ENCODE measurements around the gene GABRA5.

Gene GABRA5

DNA sequence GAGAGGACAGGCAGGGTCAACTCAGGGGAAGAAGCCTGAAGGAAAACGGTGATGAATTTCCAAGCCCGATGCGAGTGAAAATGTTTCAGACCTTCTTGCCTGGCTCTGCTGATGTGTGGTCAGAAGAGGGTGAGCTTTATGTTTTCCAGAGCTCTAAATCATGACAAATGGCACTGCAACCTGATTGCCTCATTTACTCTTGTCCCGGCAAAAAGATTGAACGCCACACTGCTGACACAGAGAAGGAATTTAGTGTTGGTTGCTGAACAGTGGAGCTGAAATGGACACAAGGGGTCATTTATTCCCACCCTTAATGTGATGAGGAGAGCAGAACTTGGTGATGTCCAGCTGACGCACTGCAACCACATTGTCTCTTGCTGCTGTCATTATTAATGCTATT, 68.0 kb downstream of the GABRA5 start:
- no peak for FAIRE-seq

DNA sequence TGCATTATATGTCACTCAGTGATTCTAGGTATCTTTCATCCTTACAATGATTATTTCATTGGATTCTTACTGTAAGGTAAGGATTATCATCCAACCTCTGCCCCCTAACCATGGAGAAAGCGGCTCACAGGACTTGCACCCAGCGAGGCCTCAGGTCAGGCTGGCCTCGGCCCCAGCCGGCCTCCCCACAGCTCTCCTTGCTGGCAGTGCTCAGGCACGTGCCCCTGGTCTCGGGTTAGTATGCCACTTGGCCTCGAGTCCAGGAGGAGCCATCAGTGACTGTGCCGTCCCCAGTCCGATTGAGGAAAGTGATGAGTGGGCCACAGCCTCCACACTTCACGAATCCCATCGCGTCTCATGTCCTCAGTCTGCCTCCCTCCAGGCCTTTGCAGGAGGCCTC, 68.5 kb downstream of the GABRA5 start:
- FAIRE-seq = no peak

DNA sequence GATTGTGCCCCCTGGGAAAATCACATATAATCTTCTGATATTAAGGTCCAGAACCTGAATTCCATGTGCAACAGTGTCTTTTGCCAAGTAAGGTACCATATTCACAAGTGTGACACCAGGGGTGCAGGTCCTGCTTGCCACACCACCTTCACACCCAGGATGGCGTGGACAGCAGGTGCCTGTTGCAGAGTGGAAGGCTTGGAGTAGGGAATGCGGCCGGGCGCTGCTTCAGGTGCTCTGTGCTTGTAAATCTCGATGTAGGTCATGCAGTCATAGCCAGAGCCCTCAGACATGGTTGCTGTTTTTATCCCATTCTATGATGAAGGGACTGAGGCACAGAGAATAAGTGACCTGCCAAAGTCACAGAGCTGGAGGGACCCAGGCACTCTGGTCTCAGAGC, 69.6 kb downstream of the GABRA5 start:
- FAIRE-seq = no peak

DNA sequence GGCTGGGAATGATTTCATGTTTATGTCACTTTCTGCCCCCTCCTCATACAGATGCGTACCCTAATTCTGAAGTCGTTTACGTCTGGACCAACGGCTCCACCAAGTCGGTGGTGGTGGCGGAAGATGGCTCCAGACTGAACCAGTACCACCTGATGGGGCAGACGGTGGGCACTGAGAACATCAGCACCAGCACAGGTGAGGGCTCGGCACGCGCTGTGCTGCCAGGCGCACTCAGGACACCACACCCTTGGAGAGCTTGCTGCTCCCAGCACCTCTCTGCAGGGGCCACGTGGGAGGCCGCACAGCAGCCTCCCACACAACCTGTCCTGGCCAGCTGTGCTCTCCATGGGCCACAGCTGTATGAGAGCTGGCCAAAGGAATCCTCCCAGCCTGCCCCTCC, 70.3 kb downstream of the GABRA5 start:
- no peak for FAIRE-seq

DNA sequence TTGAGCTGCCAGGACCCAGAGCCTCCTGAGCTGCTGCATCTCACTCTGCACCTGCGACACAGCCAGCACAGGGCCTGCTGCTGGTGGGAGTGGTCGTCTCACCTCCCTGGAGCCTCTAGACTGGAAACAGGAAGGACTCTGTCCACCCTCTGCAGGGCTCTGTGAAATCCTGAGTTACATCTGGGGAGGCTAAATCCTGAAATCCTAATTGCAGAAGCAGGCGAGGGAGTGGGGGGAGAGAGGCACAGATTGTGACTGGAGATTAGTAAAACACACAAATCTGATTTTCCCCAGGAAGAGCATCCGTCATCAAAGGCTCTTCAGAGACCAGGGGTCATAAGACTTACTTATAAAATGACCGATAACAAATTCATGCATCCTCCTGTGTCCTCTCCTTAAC, 72.5 kb downstream of the GABRA5 start:
- FAIRE-seq = no peak

DNA sequence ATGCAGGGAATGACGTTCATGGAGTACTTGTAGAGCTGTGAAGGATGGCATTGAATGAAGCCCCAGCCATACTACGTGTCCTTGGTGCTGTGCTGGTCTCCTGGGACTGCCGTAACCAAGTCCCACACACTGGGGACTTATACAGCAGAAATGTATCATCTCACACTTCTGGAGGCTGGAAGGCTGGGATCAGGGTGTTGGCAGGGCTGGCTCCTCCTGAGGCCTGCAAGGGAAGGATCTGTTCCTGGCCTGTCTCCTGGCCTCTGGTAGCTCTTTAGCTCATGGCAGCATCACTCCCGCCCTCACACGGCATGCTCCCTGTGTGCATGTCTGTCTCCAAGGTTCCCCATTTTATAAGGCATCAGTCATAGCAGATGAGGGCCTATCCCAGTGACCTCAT, 74.6 kb downstream of the GABRA5 start:
- FAIRE-seq = no peak

DNA sequence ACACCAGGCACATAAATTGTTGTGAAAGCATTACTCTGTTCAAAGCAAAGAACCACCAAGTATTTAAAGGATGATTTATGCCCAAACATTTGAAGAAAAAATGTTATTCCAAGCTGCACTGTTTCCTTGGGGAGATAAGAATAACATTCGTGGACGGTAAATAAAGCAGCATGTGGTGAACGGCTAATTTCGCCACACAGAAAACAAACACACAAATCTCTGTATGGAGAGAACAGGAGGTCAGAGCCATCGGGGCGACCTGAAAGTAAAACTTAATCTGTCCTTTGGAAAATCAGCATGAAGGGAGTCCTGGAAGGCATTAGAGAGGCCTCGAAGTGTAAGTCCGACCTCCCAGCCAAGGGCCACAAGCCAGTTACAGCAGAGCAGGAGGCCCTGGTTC, 77.0 kb downstream of the GABRA5 start:
- FAIRE-seq = no peak

DNA sequence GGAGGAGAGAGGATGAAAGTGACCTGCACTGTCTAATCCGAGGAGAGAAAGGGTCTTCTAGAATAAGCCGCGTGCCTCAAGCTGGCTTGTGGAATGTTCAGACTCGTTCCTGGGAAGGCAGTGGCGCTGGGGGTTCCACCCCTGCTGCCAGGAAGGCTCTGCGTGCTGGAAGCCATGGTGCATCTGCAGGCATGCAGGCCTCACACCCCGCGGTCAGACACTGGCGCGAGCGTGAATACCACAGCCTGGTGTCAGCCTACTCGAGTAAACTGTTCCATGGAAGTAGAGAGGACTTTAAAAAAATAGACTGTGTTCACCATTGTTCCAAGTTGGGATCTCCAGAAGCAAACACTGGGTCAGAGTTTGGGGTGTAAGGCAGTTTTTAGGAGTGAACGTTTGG, 78.2 kb downstream of the GABRA5 start:
- FAIRE-seq = no peak

DNA sequence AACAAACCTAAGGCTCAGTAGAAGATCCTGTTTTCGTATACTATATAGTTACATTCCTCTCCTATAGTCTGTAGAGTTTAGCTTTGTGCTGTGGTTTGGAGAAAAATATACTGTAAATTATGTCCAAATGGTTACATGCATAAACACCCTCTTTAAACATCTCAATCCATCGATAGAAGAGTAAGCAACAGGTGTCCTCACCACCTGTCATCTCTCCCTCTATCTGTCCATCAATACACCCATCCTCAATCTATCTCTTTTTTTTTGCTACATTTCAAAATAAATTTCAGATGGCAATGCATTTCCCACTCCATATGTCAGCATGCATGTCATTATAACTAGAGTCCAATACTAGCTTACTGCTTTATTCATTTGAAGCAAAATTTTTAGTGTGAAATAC, 83.1 kb downstream of the GABRA5 start:
- FAIRE-seq = no peak

DNA sequence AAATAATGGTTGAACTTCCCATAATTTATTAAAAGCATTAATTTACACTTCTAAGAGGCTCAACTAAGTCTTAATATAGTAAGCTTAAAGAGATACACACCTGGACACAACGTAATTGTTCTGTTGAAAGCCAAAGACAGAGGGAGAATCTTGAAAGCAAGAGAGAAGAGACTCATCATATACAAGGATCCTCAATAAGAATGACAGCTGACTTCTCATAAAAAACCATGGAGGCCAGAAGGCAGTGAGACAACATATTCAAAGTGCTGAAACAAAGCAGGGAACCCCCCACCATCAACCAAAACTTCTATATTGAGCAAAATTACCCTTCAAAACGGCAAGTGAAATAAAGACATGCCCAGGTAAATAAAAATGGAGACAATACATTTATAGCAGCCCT, 87.5 kb downstream of the GABRA5 start:
- FAIRE-seq = no peak

DNA sequence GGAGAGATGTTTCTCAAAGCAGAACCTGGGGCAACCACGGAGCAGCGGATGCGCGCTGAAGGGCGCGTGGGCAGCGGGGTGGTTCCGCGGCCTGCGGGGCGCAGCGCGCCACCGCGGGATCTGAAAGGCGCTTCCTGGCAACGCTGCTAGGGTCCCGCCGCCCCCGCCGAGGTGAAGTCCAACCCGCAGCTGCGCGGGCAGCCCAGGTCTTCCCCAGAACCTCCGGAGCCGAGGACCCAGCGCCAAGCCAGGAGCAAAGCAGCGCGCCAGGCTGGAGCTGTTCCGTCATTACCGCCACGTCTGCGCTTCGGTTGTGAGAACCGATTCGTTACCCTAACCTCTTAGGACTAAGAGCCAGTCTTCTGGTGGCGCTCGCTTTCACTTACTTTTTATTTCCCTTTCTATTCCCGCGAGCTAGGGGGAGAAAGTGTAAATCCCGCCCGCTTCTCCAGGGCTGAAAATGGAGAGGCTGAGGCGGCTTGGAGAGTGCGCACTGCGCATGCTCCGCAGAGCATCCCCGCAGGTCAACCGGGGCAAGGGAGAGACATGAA, 100.9 kb downstream of the GABRA5 start:
- no peak for FAIRE-seq

DNA sequence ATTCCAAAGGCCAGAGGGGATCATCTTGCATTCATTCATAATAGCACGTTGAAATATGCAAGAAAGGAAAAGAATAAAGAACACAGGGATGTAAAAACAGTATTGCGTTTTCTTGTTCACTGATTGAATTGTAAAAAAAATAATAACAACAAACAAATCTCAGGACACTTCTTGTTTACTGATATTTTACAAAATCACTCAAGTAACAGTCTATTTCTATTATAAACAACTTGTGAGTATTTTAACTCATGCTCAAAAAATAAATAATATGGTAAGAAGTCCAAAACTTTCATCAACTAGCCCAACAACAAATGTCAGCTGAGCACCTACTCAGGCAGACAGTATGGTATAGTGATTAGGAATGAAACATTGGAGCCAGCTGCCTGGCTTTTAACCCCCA, 101.9 kb downstream of the GABRA5 start:
- FAIRE-seq = no peak

DNA sequence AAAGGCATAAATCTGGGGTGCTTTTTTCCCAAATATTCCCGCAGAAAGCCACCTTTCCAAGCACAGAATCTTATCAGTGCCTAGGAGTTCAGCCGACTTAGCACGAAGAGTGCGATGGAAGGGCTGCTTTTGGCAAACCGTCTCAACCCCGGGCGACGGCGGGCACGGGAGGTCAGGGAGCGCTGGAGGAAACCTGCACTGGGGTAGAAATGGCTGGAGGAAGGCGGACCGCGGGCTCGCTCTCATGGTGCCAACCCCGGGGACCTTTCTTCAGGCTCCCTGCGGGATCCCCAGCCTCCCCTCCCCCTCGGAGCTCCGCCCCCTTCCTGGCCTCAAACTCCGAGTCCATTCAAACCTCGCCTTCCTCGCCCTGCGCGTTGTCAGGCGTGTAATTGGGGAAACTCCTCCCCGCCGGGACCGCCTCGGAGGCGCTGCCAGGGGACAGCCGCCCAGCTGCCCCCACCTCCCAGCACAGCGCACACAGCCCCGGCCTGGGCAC, 103.9 kb downstream of the GABRA5 start, which contains the start of gene GABRG3:
Gene GABRG3 (plus strand): TSS at position 470 of the 499 bp plus-strand sequence.
- FAIRE-seq = no peak

DNA sequence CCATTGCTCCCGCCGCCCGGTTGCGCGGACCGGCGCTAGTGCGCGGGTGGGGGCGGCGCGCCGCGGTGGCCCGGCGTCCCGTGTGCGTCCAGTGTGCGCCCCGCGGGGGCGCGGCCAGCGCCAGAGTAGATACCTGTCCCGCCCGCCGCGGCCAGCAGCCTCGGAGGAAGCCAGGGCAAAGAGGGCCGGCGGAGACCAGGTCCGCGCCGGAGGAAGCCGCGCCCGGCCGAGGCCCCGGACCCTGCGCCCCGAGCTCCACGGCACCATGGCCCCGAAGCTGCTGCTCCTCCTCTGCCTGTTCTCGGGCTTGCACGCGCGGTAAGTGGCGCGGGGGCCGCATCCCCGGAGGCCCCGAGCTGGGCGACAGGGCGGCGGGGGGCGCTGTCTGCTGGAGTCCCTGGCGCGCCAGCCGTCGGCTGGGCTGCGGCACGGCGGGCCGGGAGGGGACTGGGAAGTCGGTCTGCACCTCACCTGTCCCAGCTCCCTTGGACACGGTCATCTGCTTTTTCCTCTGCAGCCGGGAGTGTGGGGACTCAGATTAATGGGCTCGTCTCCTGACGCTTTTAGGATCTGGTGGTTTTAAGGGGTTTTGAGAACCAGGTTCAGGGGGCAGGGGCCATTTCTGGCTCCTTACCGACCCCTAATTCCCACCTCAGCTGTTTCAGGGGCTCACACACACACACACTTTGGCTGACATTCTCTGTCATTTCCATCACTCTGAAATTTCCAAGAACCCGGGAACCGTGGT, 104.6 kb downstream of the GABRA5 start:
- FAIRE-seq = no peak

DNA sequence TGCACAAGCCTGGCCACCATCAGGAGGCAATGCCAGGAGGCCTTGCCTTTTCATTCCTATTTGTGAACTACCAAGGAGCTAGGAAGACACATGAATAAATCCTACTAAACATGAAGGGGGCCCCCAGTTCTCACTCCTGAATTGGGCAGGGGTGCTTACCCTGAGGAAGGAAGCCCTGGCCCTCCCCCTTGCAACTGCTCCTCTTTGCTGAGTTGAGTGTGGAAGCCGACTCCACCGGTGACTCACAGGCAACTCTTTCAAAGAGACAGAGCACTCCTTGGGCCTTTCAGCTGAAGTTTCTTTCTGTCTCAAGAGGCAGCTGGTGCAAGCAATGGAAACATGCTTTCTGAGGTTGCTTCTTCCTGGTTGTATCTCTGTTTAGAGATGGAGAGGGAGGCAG, 105.8 kb downstream of the GABRA5 start:
- FAIRE-seq = no peak

DNA sequence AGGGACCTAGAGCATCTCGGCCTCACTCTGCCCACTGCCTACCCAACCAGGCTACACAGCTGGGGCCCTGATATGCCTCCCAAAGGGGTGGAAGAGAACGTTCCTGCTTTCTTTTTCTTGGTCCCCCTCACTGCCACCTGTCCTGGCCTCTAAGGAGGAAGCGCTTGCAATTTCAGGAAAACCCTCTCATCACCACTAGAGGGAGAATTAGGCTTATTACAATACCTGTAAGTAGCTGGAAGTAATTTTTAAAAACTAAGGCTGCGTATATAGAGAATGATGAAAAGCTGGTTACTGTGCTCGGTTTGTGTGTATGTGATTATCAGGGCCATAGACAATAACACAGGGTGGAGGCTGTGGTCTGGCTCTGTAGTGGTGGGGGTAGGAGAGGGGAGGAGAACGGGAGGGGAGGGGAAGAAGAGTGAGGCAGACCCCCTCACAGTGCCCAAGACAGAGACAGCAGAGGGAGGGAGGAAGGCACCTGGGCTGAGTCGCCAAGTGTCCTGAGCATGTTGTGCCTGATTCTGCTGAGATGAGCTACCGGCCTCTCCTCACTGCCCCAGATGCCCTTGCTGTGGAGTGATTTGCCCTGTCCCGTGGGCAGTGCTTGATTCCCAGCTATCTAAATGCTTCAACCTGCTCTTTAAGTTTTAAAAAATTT, 107.4 kb downstream of the GABRA5 start:
- no peak for FAIRE-seq

DNA sequence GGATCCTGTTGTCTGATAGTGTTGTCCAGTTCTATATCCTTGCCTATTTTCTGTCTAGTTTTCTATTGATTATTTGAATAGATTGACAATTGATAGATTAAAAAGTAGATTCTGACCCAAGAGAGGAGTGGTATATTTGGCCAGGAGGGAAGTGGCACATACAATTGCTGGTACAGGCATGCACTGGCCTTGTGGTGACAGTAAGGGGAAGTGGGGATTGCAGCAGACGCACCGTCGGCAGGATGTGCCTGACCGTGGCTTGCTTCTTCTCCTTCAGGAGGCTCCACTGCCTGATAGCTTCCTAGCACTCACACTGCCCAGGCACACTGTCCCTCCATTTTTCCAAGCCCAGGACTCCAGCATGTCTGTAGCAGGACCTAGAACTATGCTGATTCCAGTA, 114.6 kb downstream of the GABRA5 start:
- no peak for FAIRE-seq

DNA sequence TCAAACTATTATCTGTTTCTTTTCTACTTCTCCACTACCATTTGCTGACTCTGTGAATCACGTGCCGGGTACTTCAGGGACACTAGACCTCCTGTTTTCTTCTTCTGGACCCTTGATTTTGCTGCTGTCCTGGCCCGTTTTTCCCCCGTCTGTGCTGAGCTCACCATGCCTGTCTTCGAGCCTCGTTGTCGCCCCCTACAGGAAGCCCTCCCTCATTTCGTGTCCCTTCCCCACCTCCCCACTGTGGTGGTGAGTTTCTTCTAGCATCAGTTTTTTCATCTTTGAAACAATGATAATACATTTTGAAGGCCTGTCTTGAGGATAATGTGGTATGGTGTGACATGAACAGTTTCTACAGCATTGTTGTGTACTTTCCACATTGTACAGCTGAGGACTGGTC, 117.0 kb downstream of the GABRA5 start:
- no peak for FAIRE-seq

DNA sequence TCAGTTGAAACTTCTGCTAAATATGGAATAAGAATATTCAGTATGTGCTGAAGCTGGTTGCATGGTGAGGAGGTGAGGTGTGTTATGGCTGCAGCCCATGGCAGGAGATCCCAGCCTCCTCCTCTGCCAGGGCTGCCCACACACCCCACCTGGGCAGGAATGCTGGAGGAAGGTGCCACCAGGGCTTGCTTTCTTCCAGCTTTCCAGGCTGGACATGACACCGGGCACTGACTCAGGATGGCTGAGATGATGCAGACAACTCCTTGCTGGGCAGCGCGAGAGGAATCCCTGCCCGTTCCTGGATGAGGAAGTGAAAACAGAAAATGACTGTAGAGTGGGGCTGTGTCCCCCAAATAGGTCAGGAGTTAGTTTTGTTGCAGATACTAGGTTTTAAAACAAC, 118.2 kb downstream of the GABRA5 start:
- FAIRE-seq = no peak

DNA sequence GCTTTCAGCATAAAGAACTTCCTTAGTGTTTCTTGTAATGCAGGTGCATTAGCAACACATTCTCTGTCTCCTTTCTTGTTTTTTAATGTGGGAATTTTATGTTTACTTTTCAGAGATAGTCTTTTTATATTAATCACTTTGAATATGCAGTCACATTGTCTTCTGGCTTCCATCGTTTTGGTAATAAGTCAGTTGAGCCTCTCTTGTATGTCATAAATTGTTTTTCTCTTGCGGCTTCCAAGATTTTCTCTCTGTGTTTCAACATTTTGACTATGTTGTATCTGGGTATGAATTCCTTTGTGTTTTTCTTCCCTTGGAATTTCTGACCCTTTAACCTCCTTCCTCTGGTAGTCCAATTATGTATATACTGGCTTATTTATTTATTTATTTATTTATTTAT, 129.4 kb downstream of the GABRA5 start:
- no peak for FAIRE-seq

Measured in TTC549 (cell line).